Stimulated activated CD8-positive, alpha-beta memory T cell treated with anti-CD3 and anti-CD28 coated beads, Interleukin-7, amount 100 ng/mL, for 1 hour (primary cell): ENCODE results near the gene PKP3.
"Not testable (repeated sequence)": the region's sequence is repeated elsewhere in the genome, so short reads cannot be mapped to it uniquely, and the experiment has no call there.

Experiments
- DNase-seq, 2 donors: peaks; one replicate each; pipeline ENCODE4 v3.0.0-alpha.2; 2020; ENCODE audit warnings: low read depth in 2 of 2

Gene PKP3

GRCh38 chr11:425301-425700 is 31.3 kb downstream of the PKP3 start:
- no peak for DNase-seq

DNA sequence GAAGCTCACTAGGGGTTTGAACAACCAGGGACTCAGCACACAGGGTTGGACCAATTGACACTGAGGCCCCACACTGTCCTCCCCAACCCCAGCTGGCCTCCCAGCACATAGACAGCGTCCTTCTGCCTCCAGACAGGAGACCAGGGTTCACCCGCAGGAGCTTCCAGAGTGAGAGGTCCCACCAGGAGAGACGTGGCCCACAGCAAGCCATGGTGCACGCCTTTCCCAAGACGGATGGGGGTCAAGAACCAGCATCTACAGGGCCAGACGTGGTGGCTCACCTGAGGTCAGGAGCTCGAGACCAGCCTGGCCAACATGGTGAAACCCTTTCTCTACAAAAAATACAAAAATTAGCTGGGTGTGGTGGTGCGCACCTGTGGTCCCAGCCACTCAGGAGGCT is 32.8 kb downstream of the PKP3 start:
- no peak for DNase-seq

GRCh38 chr11:428295-428694 is 34.3 kb downstream of the PKP3 start:
- DNase-seq = no peak

GRCh38 chr11:429391-429790 is 35.4 kb downstream of the PKP3 start:
- DNase-seq = no peak

DNA sequence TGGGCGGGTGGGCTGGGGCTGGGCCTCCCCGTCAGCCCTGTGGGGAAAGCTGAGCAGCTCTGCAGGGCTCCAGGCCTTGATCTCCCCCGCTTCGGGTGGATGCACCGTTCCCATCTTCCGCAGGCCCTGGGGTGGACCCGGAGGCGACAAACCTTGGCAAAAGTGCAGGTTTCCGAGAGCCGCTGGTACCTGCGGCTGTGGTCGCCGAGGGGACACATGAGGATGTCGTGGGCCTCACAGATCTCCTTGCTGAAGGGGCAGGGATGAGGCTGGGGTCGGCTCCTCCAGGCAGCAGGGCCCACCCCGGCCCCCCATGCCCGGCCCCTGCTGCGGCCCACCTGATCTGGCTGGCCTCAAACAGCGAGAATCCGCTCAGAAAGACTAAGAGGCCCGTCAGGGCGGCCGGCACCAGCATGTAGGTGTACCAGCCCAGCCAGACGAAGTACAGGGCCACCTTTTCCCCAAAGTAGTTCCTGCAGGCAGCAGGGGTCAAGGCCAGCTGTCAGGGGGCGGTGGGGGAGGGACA is 36.0 kb downstream of the PKP3 start:
- no peak for DNase-seq

DNA sequence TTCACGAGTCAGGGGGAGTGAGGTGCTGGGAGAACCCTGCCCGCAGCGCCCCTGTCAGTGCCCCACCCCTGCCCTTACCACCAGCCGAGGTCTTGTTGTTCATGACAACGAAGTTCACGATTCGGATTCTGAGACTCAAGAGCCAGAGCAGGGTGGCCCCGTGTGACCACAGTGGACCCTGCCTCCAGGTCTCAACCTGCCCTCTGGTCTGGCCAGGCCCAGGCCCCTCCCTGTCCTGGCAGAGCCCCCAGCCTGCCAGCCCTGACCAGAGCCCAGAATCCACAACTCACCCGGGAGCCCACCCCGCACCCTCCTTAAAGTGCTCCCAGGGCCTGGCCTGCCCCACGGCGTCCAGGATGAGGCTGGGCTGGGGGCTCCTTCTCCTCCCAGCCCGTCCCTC is 37.9 kb downstream of the PKP3 start:
- no peak for DNase-seq

DNA sequence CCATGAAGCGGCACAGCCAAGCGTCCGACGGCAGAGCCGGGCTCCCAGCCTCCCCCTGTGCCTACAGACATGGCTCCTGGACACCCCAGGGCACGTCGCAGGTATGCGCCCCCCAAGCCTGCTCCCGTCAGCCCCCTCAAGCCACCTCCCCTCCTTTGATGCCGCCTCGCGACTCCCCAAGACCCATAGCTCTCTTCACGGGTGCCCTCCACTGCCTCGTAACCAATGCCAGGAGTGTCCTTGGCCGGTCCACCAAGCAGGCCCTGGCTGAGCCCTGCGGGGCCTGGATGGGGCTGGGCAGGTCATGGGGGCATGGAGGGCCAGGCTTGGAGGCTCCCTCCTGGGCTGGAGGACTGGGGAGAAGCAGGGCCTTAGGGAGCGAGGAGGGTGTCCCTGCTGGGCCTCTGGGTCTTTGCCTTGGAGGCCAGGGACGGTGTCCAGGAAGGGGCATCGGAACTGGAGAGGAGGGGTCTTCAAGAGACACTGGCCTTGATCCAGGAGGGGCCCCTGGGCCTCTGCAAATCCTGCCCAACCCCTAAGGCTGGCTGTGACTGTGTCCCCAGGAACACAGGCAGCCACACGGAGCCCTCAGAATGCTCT is 38.6 kb downstream of the PKP3 start:
- DNase-seq = no peak

GRCh38 chr11:433111-433510 is 39.1 kb downstream of the PKP3 start:
- no peak for DNase-seq

DNA sequence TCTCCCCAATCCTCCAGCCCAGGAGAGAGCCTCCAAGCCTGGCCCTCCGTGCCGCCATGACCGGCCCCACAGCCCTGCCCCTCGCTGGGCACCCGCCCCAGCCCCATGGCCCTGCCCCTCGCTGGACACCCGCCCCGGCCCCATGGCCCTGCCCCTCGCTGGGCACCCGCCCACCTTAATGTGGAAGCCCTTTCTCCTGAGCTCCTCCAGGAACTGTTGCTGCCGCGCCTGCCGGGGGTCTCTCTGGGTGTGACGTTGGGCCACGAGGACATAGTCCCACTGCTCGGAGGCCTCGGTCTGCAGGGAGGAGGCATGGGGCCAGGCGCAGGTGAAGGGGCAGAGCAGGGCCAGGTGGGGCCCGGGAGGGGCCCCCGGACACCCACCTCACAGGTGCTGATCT is 39.6 kb downstream of the PKP3 start:
- DNase-seq = no peak

GRCh38 chr11:434496-434895 is 40.5 kb downstream of the PKP3 start:
- no peak for DNase-seq

- not testable (repeated sequence) for DNase-seq
Measured at GRCh38 chr11:434999-435740, 41.2 kb downstream of the PKP3 start.

- no peak for DNase-seq
Measured at GRCh38 chr11:437228-437870, 43.3 kb downstream of the PKP3 start.

GRCh38 chr11:438101-438844 is 44.3 kb downstream of the PKP3 start:
- no peak for DNase-seq

DNA sequence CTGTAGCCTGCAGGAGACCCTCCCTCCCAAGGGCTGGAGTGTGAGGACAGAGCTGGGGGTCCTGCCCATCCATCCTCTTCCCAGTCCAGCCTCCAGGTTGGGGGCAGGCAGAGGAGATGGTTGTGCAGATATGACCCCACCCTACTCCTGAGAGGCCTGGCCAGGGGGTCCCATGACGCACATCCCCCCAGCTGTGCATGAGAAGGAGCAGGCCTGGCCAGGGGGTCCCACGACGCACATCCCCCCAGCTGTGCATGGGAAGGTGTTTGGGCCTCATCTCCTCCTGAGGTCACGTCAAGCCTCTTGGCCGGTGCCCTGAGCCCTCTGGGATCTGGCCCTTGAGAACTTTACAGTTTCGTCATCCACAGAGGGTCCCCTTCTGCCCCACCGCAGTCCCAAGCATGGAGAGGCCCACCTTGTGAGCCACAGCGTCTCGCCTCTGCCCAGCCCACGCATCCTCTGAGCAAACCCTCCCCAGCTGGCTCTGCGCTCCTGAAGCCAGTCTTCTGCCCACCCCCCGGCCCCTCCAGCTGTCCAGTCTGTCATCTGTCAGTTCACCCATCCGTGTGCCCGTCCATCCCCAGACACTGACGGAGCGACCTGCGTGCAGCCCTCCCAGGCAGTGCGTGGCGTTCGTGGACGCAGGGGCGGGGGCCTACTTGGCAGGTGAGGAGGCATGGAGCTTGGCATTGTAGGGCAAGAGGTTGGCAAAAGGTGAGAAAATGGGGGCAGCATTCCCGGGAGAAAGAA is 45.5 kb downstream of the PKP3 start:
- no peak for DNase-seq

- DNase-seq = no peak
Measured at GRCh38 chr11:440065-441042, 46.3 kb downstream of the PKP3 start.

GRCh38 chr11:441043-441417 is 47.0 kb downstream of the PKP3 start:
- DNase-seq = no peak

DNA sequence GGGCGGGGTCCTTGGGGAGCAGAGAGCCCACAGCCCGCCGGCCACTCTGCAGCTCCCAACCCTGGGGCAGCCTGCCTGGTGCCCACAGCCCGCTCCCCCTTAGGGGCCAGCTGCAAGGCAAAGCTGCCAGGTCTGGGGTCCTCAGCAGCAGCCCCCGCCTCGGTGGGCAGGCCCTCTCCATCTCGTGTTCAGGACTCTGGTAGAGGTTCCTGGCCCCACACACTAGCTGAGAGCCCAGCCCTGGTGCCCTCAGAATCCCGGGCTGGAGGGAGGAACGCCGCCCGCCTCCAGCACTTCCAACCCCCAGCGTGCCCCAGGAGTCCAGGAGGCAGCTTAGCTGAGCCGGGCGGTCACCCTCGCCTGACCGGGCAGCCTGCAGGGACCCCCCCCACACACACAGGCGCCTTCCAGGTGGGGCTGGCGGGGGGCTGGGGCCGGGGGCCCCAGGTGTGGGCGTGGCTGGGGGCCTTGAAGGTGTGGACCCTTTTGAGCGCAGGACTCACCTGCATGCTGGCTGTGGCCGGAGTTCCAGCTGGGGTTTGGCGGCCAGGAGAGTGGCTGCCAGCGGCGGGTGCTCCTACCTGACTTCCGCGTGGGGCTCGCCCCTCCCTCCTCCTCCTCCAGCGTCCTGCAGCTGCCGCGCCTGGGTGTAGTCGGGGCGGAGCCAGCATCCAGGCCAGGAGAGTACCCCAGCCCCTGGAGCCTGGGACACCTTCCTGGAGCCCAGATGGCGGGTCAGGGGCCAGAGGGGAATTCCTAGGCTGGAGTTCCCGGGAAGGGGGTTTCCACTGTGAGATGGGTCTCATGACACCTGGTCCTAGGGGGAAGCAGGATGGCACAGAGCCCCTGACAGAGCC is 47.6 kb downstream of the PKP3 start, which contains the start of gene ANO9:
TSS of gene ANO9 (minus strand) at position 594 of the 857 bp plus-strand sequence. CDS start at position 509, 85 bp downstream.
- DNase-seq = no peak

DNA sequence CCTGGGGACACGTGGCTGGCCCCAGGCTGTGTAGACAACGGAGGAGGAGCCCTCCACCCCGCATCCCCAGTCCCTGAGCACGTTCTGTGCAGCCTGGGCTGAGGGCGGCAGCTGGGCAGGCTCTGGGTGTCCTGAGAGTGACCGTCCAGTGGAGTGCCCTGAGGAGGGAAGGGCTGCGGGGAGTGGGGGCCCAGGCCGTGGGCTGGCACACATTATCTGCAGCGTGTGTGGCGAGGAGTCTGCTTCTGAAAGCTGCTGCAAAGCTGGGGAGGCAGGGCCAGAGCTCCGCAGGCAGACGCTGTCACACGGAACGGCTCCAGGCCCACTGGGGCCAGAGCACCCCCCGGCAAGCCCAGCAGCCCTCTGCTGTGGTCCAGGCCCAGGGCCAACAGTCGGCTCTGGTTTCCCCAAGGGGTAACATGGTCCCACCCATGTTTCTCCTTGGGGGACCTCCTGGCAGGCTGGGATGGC is 48.6 kb downstream of the PKP3 start:
- no peak for DNase-seq

DNA sequence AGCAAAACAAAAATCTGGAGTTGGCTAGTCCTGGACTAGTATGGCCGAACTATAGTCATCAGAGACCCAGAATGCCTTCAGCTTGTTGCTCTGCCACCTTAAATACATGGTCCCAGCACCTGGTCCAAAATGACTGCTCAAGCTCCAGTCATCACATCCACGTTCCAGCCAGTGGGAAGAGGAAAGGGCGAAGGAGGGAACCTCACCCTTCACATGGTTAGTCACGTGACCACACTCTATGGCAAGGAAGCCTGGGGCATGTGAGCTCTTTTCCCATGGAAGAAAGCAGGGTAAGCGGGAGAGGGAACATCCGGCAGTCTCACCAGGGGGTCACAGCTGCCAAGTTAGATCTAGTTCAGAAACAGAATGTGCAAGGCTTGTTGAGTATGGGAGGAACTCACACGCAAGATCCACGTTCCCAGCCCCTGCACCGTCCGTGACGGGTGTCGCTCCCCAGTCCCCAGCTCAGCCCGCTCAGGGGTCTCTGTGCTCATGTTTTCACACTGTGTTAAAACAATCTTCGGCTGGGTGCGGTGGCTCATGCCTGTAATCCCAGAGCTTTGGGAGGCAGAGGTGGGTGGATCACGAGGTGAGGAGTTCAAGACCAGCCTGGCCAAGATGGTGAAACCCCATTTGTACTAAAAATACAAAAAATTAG is 49.7 kb downstream of the PKP3 start:
- no peak for DNase-seq
